GM12878 (cell line): ENCODE results near the gene PLXNC1. TPM values are rescaled to one million over a fixed set of nuclear protein-coding genes. Genes with fewer than 3 reads are reported as not detected.

ENCODE experiments used
- BRCA1 ChIP-seq: IDR thresholded peaks from 2 replicates; pipeline ENCODE4 v1.6.1; 2011; ENCODE audit warnings: low read depth, low read length, improper control_type of control experiment
- CBFB ChIP-seq: IDR thresholded peaks from 2 replicates; pipeline ENCODE4 v1.6.1; 2016; ENCODE audit warnings: antibody characterized with exemption, low read depth
- CREM ChIP-seq: IDR thresholded peaks from 2 replicates; pipeline ENCODE4 v1.6.1; 2014; ENCODE audit warnings: antibody characterized with exemption, low read depth
- EP300 ChIP-seq, 2 experiments: fragments of 150-350 bp in 1 of 2; IDR thresholded peaks; 2 replicates each; pipeline ENCODE4 v1.6.1; 2011 to 2012; ENCODE audit warnings: low read depth in 2 of 2, low read length in 2 of 2, borderline replicate concordance in 1 of 2, improper control_type of control experiment in 1 of 2, inconsistent platforms in 1 of 2; ENCODE audit not compliant: control insufficient read depth in 1 of 2
- FOS ChIP-seq: IDR thresholded peaks from 3 replicates; pipeline ENCODE4 v1.6.1; 2011; ENCODE audit warnings: borderline replicate concordance; ENCODE audit not compliant: insufficient read length; ENCODE audit errors: extremely low read depth
- HDAC6 ChIP-seq: fragments of 200-600 bp; sonication (generic); IDR thresholded peaks from one replicate; pipeline ENCODE4 v1.8.0; 2017; ENCODE audit warnings: antibody characterized with exemption; ENCODE audit not compliant: unreplicated experiment
- KAT2A ChIP-seq: conservative IDR thresholded peaks from 2 replicates; pipeline ENCODE4 v1.6.1; 2011; ENCODE audit warnings: low read depth, low read length; ENCODE audit not compliant: control insufficient read depth
- KLF5 ChIP-seq: fragments of 450-650 bp; IDR thresholded peaks from 2 replicates; pipeline ENCODE4 v1.6.1; 2014; ENCODE audit warnings: mild to moderate bottlenecking; ENCODE audit not compliant: partially characterized antibody
- LARP7 ChIP-seq: fragments of 450-650 bp; IDR thresholded peaks from 2 replicates; pipeline ENCODE4 v1.6.1; 2017; ENCODE audit warnings: mild to moderate bottlenecking
- MEF2B ChIP-seq: fragments of 450-650 bp; IDR thresholded peaks from 2 replicates; pipeline ENCODE4 v1.6.1; 2018; ENCODE audit warnings: mild to moderate bottlenecking, moderate library complexity; ENCODE audit not compliant: partially characterized antibody, poor library complexity, severe bottlenecking
- NFXL1 ChIP-seq: fragments of 450-650 bp; IDR thresholded peaks from 2 replicates; pipeline ENCODE4 v1.6.1; 2017; ENCODE audit warnings: antibody characterized with exemption, mild to moderate bottlenecking, borderline replicate concordance
- NFYA ChIP-seq: IDR thresholded peaks from 2 replicates; pipeline ENCODE4 v1.6.1; 2011; ENCODE audit warnings: low read depth, mild to moderate bottlenecking, low read length, improper control_type of control experiment, borderline replicate concordance
- POLR2AphosphoS5 ChIP-seq: IDR thresholded peaks from 2 replicates; pipeline ENCODE4 v1.6.1; 2011; ENCODE audit warnings: mild to moderate bottlenecking, low read length, inconsistent platforms
- RAD21 ChIP-seq: IDR thresholded peaks from 2 replicates; pipeline ENCODE4 v1.6.1; 2011; ENCODE audit warnings: mild to moderate bottlenecking, low read depth, low read length, moderate library complexity; ENCODE audit not compliant: insufficient read depth
- RAD51 ChIP-seq: fragments of 450-650 bp; IDR thresholded peaks from 2 replicates; pipeline ENCODE4 v1.6.1; 2016; ENCODE audit warnings: moderate library complexity, mild to moderate bottlenecking, inconsistent platforms
- RUNX3 ChIP-seq: IDR thresholded peaks from 2 replicates; pipeline ENCODE4 v1.6.1; 2012; ENCODE audit warnings: low read length, inconsistent platforms
- SMAD1 ChIP-seq: fragments of 450-650 bp; IDR thresholded peaks from 2 replicates; pipeline ENCODE4 v1.6.1; 2018; ENCODE audit warnings: mild to moderate bottlenecking, low read depth; ENCODE audit not compliant: partially characterized antibody
- SPI1 ChIP-seq: IDR thresholded peaks from 2 replicates; pipeline ENCODE4 v1.6.1; 2011; ENCODE audit warnings: low read depth, mild to moderate bottlenecking, low read length, moderate library complexity, borderline replicate concordance; ENCODE audit not compliant: insufficient read depth
- STAT1 ChIP-seq: fragments of 450-650 bp; conservative IDR thresholded peaks from 2 replicates; pipeline ENCODE4 v1.6.1; 2014; ENCODE audit warnings: antibody characterized with exemption, mild to moderate bottlenecking
- TCF7 ChIP-seq: IDR thresholded peaks from 2 replicates; pipeline ENCODE4 v1.6.1; 2014; ENCODE audit warnings: antibody characterized with exemption, borderline replicate concordance
- ZNF217 ChIP-seq: fragments of 450-650 bp; IDR thresholded peaks from 2 replicates; pipeline ENCODE4 v1.6.1; 2017; ENCODE audit warnings: antibody characterized with exemption, mild to moderate bottlenecking
- ZNF274 ChIP-seq: IDR thresholded peaks from one replicate; pipeline ENCODE4 v1.8.0; 2011; ENCODE audit not compliant: insufficient read length, insufficient read depth
- ZNF384 ChIP-seq: IDR thresholded peaks from 2 replicates; pipeline ENCODE4 v1.6.1; 2012; ENCODE audit warnings: low read depth, mild to moderate bottlenecking, low read length, improper control_type of control experiment, borderline replicate concordance
- ZNF622 ChIP-seq: fragments of 450-650 bp; IDR thresholded peaks from 2 replicates; pipeline ENCODE4 v1.6.1; 2017; ENCODE audit warnings: mild to moderate bottlenecking, inconsistent platforms
- polyA plus RNA-seq, 11 experiments: library from polyadenylated mRNA; depleted of rRNA in 4 of 11; unstranded in 6 of 11; stranded (reverse) in 5 of 11; fragments of >200 nt; fragmentation: Nextera tagmentation in 4 of 11; fragmentation: Illumina TruSeq in 1 of 11; extraction: Ambion mirVana in 4 of 11; extraction: Trizol in 1 of 11; gene quantifications; 1 replicate in 1 of 11; 2 replicates in 10 of 11; pipeline versions ENCODE4 v1.2.1 to v1.2.3, GENCODE V29; 2011 to 2016; ENCODE audit warnings: inconsistent platforms in 2 of 11, missing spikeins in 2 of 11, low read depth in 1 of 11
- total RNA-seq, 4 experiments: library from RNA; depleted of rRNA in 3 of 4; stranded (reverse); fragments of >200 nt in 3 of 4; fragmentation: Illumina TruSeq in 1 of 4; extraction: Trizol in 1 of 4; gene quantifications; 2 replicates each; pipeline versions ENCODE4 v1.2.1 to v1.2.3, GENCODE V29; 2013 to 2021
- TF ChIP-seq, protein P1 (sequence below): fragments of 450-650 bp; formaldehyde crosslinking; IDR thresholded peaks from 2 replicates; pipeline ENCODE4 v1.4.0; 2020; ENCODE audit warnings: mild to moderate bottlenecking, moderate library complexity
- TF ChIP-seq, protein P2 (sequence below): fragments of 150-350 bp; IDR thresholded peaks from 2 replicates; pipeline ENCODE4 v1.6.1; 2014; ENCODE audit warnings: mild to moderate bottlenecking, low read depth, low read length
- TF ChIP-seq, protein P3 (sequence below): IDR thresholded peaks from 2 replicates; pipeline ENCODE4 v1.6.1; 2012; ENCODE audit warnings: low read length, inconsistent platforms

PLXNC1 gene
- total and polyA plus RNA-seq, 10 of the 15 experiments (the other 5 are each of a cell fraction or from before 2014, with no cell fraction given), result 5.2 to 41.2 (median 24.6) TPM

DNA sequence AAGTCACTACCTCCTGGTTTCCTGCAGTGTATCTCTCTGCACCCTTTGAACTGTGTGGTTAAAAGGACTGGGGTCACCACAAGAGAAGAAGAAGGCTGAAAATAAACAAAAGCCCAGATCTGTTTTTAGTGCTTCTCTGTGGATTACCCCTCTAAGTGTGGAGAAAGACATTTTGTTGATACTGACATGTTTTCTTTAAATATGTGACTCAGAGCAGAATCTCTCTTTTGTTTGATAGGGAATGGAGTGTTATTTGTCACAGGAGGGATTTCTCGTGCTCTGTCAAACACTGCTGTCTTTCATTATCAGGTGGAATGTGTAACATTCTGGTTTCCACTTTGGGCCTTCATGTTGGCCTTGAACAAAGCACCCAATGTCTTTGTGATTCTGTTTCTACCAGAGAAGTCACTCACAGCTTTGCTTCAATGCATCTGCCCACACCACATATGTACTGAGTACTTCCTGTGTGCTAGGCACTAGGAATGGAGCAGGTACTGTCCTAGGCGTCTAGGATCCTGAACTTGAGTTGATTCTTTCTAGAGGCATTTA lies 82.1 kb downstream of the PLXNC1 start (continued):
- TF ChIP-seq CBFB, result no peak
- TF ChIP-seq BRCA1, result no peak
- TF ChIP-seq KLF5, result no peak
- TF ChIP-seq, protein P1, sequence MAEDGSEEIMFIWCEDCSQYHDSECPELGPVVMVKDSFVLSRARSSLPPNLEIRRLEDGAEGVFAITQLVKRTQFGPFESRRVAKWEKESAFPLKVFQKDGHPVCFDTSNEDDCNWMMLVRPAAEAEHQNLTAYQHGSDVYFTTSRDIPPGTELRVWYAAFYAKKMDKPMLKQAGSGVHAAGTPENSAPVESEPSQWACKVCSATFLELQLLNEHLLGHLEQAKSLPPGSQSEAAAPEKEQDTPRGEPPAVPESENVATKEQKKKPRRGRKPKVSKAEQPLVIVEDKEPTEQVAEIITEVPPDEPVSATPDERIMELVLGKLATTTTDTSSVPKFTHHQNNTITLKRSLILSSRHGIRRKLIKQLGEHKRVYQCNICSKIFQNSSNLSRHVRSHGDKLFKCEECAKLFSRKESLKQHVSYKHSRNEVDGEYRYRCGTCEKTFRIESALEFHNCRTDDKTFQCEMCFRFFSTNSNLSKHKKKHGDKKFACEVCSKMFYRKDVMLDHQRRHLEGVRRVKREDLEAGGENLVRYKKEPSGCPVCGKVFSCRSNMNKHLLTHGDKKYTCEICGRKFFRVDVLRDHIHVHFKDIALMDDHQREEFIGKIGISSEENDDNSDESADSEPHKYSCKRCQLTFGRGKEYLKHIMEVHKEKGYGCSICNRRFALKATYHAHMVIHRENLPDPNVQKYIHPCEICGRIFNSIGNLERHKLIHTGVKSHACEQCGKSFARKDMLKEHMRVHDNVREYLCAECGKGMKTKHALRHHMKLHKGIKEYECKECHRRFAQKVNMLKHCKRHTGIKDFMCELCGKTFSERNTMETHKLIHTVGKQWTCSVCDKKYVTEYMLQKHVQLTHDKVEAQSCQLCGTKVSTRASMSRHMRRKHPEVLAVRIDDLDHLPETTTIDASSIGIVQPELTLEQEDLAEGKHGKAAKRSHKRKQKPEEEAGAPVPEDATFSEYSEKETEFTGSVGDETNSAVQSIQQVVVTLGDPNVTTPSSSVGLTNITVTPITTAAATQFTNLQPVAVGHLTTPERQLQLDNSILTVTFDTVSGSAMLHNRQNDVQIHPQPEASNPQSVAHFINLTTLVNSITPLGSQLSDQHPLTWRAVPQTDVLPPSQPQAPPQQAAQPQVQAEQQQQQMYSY (CRISPR knock-in tag), result no peak
- TF ChIP-seq, protein P2, sequence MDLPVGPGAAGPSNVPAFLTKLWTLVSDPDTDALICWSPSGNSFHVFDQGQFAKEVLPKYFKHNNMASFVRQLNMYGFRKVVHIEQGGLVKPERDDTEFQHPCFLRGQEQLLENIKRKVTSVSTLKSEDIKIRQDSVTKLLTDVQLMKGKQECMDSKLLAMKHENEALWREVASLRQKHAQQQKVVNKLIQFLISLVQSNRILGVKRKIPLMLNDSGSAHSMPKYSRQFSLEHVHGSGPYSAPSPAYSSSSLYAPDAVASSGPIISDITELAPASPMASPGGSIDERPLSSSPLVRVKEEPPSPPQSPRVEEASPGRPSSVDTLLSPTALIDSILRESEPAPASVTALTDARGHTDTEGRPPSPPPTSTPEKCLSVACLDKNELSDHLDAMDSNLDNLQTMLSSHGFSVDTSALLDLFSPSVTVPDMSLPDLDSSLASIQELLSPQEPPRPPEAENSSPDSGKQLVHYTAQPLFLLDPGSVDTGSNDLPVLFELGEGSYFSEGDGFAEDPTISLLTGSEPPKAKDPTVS, result no peak
- no peak for TF ChIP-seq RAD51
- TF ChIP-seq LARP7, result no peak
- peak; percentile 73 for TF ChIP-seq MEF2B
- TF ChIP-seq NFXL1, result no peak
- TF ChIP-seq, protein P3, sequence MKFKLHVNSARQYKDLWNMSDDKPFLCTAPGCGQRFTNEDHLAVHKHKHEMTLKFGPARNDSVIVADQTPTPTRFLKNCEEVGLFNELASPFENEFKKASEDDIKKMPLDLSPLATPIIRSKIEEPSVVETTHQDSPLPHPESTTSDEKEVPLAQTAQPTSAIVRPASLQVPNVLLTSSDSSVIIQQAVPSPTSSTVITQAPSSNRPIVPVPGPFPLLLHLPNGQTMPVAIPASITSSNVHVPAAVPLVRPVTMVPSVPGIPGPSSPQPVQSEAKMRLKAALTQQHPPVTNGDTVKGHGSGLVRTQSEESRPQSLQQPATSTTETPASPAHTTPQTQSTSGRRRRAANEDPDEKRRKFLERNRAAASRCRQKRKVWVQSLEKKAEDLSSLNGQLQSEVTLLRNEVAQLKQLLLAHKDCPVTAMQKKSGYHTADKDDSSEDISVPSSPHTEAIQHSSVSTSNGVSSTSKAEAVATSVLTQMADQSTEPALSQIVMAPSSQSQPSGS, result no peak
- TF ChIP-seq NFYA, result no peak
- TF ChIP-seq ZNF622, result no peak
- TF ChIP-seq HDAC6, result no peak
- peak; percentile 21 to 69; a peak in 3 of 4 replicates for TF ChIP-seq EP300 (IDR thresholded peaks at IDR 0.05; ENCODE audit: borderline replicate concordance in 1 of 2, control insufficient read depth in 1 of 2, low read depth in 2 of 2, low read length in 2 of 2)
- TF ChIP-seq ZNF274, result no peak
- TF ChIP-seq SPI1, result no peak
- no peak for TF ChIP-seq RAD21
- no peak for TF ChIP-seq POLR2AphosphoS5
- TF ChIP-seq RUNX3, result peak; percentile 11
- no peak for TF ChIP-seq SMAD1
- no peak for TF ChIP-seq TCF7
- TF ChIP-seq ZNF384, result no peak
- TF ChIP-seq FOS, result no peak
- TF ChIP-seq ZNF217, result no peak
- TF ChIP-seq STAT1, result no peak
- TF ChIP-seq CREM, result no peak
- TF ChIP-seq KAT2A, result no peak
